ENCODE measurements around the gene LAMA3. TPM values are rescaled to one million over a fixed set of nuclear protein-coding genes. Genes with fewer than 3 reads are reported as not detected.

LAMA3 gene
- total RNA-seq, 1 donor from 2014 or later: 126 TPM

DNA sequence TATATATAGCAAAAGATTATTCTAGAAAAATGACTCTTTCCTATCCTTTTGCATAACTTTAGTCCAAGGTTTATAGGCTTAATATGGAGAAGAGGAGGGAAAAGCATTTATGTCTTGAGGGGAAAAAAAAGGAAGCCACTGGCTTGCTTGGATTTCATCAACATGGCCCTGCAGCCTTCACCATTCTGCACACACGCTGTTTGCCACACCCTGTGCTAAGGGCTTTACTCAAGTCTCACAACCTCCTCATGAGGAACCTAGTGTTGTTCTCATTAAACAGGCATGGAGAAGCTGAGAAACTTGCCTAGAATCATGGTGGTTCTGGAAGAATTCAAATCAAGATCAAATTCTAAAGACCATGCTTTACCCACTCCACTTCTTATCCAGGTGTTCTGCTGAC, 208.0 kb downstream of the LAMA3 start:
- no peaks in the 10 kb centered on the region for H3K36me3 ChIP-seq (ENCODE audit: control insufficient read depth, insufficient read depth, low read length)
- H3K27me3 ChIP-seq (ENCODE audit: control insufficient read depth, insufficient read depth, low read length): no peaks in the 10 kb centered on the region
- H3K4me3 ChIP-seq (ENCODE audit: low read depth, low read length): no peak overlapping the region
- DNase-seq (ENCODE audit: low read depth): no peak
- TF ChIP-seq, protein P1, sequence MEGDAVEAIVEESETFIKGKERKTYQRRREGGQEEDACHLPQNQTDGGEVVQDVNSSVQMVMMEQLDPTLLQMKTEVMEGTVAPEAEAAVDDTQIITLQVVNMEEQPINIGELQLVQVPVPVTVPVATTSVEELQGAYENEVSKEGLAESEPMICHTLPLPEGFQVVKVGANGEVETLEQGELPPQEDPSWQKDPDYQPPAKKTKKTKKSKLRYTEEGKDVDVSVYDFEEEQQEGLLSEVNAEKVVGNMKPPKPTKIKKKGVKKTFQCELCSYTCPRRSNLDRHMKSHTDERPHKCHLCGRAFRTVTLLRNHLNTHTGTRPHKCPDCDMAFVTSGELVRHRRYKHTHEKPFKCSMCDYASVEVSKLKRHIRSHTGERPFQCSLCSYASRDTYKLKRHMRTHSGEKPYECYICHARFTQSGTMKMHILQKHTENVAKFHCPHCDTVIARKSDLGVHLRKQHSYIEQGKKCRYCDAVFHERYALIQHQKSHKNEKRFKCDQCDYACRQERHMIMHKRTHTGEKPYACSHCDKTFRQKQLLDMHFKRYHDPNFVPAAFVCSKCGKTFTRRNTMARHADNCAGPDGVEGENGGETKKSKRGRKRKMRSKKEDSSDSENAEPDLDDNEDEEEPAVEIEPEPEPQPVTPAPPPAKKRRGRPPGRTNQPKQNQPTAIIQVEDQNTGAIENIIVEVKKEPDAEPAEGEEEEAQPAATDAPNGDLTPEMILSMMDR (IDR thresholded peaks at IDR 0.05; ENCODE audit: insufficient read depth, low read length, poor library complexity, severe bottlenecking): no peak

DNA sequence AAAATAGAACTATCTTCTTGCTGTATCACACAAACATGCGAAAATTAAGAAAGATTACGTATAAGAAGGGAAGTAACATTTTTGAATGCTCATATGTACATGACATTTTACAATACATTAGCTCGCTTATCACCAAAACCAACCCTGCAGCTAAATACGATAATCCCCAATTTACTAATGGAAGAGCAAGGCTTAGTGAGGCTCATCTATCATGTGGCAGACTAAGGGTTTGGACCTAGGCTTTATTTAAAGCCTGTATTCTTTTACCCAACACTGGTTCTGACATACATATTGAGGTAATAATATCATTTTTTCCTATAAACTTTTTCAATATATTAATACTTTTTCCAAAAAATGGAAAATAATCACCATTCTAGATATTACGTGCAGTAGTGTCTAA, 208.5 kb downstream of the LAMA3 start:
- no peak overlapping the region for H3K4me3 ChIP-seq (ENCODE audit: low read depth, low read length)
- H3K27me3 ChIP-seq (ENCODE audit: control insufficient read depth, insufficient read depth, low read length): no peaks in the 10 kb centered on the region
- H3K36me3 ChIP-seq (ENCODE audit: control insufficient read depth, insufficient read depth, low read length): no peaks in the 10 kb centered on the region
- no peak for DNase-seq (ENCODE audit: low read depth)
- TF ChIP-seq, protein P1 (IDR thresholded peaks at IDR 0.05; ENCODE audit: insufficient read depth, low read length, poor library complexity, severe bottlenecking): no peak

DNA sequence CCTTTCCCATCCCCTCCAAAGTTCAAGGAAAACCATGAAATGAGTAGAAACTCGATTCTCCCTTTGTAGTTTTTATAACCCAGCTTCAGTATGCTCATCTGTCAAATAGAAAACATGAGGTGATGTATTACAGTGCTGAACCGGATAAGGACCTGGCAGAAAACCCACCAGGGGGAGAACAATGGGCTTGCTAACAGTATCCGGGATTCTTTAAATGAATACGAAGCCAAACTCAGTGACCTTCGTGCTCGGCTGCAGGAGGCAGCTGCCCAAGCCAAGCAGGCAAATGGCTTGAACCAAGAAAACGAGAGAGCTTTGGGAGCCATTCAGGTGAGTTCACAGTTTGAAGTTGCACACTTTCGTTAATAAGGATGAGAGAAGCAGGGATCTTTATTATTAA, 211.7 kb downstream of the LAMA3 start:
- Histone ChIP-seq H3K4me3 (ENCODE audit: low read depth, low read length) (no peak overlapping the region), H3K27me3 (ENCODE audit: control insufficient read depth, insufficient read depth, low read length) (no peaks in the 10 kb centered on the region), H3K36me3 (ENCODE audit: control insufficient read depth, insufficient read depth, low read length) (no peaks in the 10 kb centered on the region)
- DNase-seq (ENCODE audit: low read depth): no peak
- TF ChIP-seq, protein P1 (IDR thresholded peaks at IDR 0.05; ENCODE audit: insufficient read depth, low read length, poor library complexity, severe bottlenecking): no peak

DNA sequence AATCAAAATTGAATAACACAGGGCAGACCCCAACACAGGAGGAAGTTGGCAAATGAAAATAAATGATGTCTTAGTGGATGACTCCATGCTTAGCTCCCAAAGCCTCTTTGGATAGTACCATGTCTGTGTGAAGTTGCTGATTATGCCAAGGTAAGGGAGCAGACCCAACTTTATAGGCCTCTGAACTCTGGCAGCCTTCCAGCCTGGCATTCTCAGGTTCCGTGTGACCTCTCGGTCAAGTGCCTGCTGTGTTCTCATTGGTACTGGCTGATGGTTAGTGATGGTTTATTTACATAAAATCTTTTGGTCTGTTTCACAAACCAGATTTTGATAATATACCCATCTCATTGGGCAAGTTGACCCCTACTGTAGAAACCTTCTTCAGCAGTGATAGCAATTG, 213.1 kb downstream of the LAMA3 start:
- no peaks in the 10 kb centered on the region for H3K36me3 ChIP-seq (ENCODE audit: control insufficient read depth, insufficient read depth, low read length)

DNA sequence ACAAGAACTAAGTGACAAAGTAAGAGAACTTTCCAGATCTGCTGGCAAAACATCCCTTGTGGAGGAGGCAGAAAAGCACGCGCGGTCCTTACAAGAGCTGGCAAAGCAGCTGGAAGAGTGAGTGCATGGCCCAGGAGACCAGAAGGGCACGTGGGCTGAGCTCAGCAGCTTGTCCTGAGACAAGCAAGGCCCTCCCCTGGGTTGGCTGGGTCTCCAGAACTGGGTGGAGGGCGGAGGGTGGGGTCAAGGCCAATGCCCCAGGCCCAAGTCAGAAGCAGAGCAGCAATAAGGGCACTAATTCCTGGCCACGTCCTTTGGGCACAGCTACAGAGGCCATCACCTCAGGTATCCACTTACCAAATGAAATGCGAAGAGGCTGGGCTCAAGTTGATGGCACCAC, 214.7 kb downstream of the LAMA3 start:
- Histone ChIP-seq H3K36me3 (ENCODE audit: control insufficient read depth, insufficient read depth, low read length) (no peaks in the 10 kb centered on the region), H3K4me3 (ENCODE audit: low read depth, low read length) (no peak overlapping the region), H3K27me3 (ENCODE audit: control insufficient read depth, insufficient read depth, low read length) (no peaks in the 10 kb centered on the region)
- no peak for DNase-seq (ENCODE audit: low read depth)
- TF ChIP-seq, protein P1 (IDR thresholded peaks at IDR 0.05; ENCODE audit: insufficient read depth, low read length, poor library complexity, severe bottlenecking): no peak

More for the DNA sequence above, 213.1 kb downstream of the LAMA3 start:
- no peak for DNase-seq (ENCODE audit: low read depth)
- Histone ChIP-seq H3K27me3 (ENCODE audit: control insufficient read depth, insufficient read depth, low read length) (no peaks in the 10 kb centered on the region), H3K4me3 (ENCODE audit: low read depth, low read length) (no peak overlapping the region)
- TF ChIP-seq, protein P1 (IDR thresholded peaks at IDR 0.05; ENCODE audit: insufficient read depth, low read length, poor library complexity, severe bottlenecking): no peak

DNA sequence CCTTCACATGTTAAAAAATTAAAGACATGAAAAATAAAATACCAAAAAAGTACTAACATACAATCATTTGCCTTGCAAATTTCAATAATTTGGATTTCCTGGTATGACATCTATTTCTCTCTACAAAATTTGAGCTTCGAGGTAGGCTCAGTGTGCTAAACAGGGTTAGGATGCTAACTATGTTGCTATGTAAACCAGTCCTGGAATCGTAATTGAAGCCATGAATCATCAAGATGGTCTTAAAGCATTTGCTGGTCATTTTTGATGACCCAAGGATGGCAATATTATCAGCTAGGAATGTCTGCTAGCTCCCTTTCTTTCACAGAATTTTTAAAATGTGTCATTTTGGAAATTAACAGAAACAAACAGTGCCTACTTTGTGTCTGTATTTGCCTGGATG, 217.4 kb downstream of the LAMA3 start:
- H3K4me3 ChIP-seq (ENCODE audit: low read depth, low read length): no peak overlapping the region
- H3K27me3 ChIP-seq (ENCODE audit: control insufficient read depth, insufficient read depth, low read length): no peaks in the 10 kb centered on the region
- no peak for DNase-seq (ENCODE audit: low read depth)
- no peaks in the 10 kb centered on the region for H3K36me3 ChIP-seq (ENCODE audit: control insufficient read depth, insufficient read depth, low read length)
- TF ChIP-seq, protein P1 (IDR thresholded peaks at IDR 0.05; ENCODE audit: insufficient read depth, low read length, poor library complexity, severe bottlenecking): no peak

All from kidney epithelial cell (primary cell).